Measurements from ENCODE around the gene EPS8L1.
"Not testable (repeated sequence)": the region's sequence is repeated elsewhere in the genome, so short reads cannot be mapped to it uniquely, and the experiment has no call there.

EPS8L1 gene

DNA sequence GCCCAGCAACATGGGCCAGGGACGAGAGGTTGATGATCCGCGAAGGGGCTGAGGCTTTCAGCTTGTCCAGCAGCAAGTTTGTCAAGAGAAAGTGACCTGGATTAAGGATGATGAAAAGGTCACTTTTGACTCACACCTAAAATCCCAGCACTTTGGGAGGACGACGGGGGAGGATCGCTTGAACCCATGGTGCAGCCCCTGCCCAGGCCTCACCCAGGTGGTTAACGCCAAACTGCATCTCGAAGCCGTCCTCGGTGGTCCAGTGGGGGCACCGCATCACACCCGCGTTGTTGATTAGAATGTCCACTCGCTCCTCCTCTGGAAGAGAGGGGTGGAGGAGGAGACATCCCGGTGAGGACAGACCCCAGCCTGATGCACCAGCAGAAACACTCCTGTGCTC lies 27.2 kb upstream of the EPS8L1 start:
- no peaks in the 10 kb centered on the region for H3K9me3 ChIP-seq (ENCODE audit: control insufficient read depth in 5 of 5, low read length in 5 of 5)
- no peak overlapping the region for H3K4me3 ChIP-seq (ENCODE audit: low read depth in 1 of 5, low read length in 5 of 5)
- no peak overlapping the region for H3K27ac ChIP-seq (ENCODE audit: low read depth, low read length)
- H3K4me1 ChIP-seq (ENCODE audit: control insufficient read depth in 5 of 5, insufficient read depth in 5 of 5, low read length in 5 of 5) = no peaks in the 10 kb centered on the region
- H3K9ac ChIP-seq (ENCODE audit: low read length in 5 of 5) = no peak overlapping the region
- H3K36me3 ChIP-seq (ENCODE audit: control insufficient read depth in 5 of 5, insufficient read depth in 5 of 5, low read length in 5 of 5) = peaks cover 0 to 80% (median 60%) of the 10 kb centered on the region in 5 donors
- H3K27me3 ChIP-seq (ENCODE audit: control insufficient read depth in 5 of 5, insufficient read depth in 4 of 5, low read length in 5 of 5) = no peaks in the 10 kb centered on the region

DNA sequence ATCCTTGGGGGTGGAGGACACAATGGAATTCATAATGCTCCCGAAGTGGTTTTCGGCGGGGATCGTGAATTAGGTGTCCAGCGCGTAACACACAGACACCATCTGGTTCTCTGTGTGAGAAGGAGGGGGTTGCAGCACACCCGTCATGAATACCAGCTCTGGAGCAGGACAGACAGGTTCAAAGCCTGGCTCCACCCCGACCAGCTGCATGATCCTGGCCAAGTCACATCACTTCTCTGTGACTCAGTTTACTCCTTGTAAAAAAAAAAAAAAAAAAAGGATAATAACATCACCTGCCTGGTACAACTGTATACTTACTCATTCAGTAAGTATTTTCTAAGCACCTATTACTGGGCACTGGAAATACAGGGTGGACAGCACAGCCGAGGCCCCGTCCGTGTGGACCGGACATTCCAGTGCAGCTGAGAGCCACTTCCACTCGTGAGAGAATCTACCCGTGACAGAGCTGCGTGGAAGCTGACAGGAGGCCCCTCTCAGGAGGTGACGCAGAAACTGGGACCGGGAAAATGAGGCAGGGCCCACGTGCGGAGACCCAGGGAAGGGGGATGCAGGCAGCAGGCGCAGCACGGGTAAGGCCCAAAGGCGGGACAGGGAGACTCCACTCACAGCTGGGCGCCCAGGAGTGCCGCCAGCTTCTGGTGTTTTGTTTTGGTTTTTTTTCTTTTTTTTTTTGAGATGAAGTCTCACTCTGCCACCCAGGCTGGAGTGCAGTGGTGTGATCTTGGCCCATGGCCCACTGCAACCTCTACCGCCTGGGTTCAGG lies 24.7 kb upstream of the EPS8L1 start:
- H3K36me3 ChIP-seq (ENCODE audit: control insufficient read depth in 5 of 5, insufficient read depth in 5 of 5, low read length in 5 of 5) = peaks cover 3 to 84% (median 65%) of the 10 kb centered on the region in 5 donors
- H3K9ac ChIP-seq (ENCODE audit: low read length in 5 of 5) = no peak overlapping the region
- no peaks in the 10 kb centered on the region for H3K4me1 ChIP-seq (ENCODE audit: control insufficient read depth in 5 of 5, insufficient read depth in 5 of 5, low read length in 5 of 5)
- H3K4me3 ChIP-seq (ENCODE audit: low read depth in 1 of 5, low read length in 5 of 5) = no peak overlapping the region
- no peaks in the 10 kb centered on the region for H3K27me3 ChIP-seq (ENCODE audit: control insufficient read depth in 5 of 5, insufficient read depth in 4 of 5, low read length in 5 of 5)
- no peak overlapping the region for H3K27ac ChIP-seq (ENCODE audit: low read depth, low read length)
- H3K9me3 ChIP-seq (ENCODE audit: control insufficient read depth in 5 of 5, low read length in 5 of 5) = no peaks in the 10 kb centered on the region

DNA sequence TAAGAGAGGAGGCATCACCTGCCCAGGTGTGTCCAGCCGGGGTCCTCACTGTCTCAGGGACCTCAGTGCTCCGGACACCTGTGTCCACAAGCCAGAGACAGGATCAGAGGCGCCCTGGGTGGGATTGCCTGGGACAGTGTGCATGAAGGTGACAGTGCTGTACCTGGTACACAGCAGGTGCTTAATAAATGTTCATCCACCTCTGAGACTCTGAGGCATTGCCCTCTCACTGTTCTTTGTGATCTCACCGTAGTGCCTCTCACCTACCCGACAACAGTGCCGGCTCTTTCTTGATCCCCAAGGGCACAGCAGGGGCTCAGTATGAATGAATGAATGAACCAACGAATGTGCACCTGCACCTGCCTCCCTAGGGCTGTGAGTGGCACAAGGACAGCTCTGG lies 21.9 kb upstream of the EPS8L1 start:
- Histone ChIP-seq H3K27ac (ENCODE audit: low read depth, low read length) (no peak overlapping the region), H3K36me3 (ENCODE audit: control insufficient read depth in 5 of 5, insufficient read depth in 5 of 5, low read length in 5 of 5) (peaks cover 8 to 84% (median 61%) of the 10 kb centered on the region in 5 donors), H3K4me1 (ENCODE audit: control insufficient read depth in 5 of 5, insufficient read depth in 5 of 5, low read length in 5 of 5) (no peaks in the 10 kb centered on the region), H3K9me3 (ENCODE audit: control insufficient read depth in 5 of 5, low read length in 5 of 5) (no peaks in the 10 kb centered on the region), H3K27me3 (ENCODE audit: control insufficient read depth in 5 of 5, insufficient read depth in 4 of 5, low read length in 5 of 5) (no peaks in the 10 kb centered on the region), H3K9ac (ENCODE audit: low read length in 5 of 5) (no peak overlapping the region), H3K4me3 (ENCODE audit: low read depth in 1 of 5, low read length in 5 of 5) (no peak overlapping the region)

DNA sequence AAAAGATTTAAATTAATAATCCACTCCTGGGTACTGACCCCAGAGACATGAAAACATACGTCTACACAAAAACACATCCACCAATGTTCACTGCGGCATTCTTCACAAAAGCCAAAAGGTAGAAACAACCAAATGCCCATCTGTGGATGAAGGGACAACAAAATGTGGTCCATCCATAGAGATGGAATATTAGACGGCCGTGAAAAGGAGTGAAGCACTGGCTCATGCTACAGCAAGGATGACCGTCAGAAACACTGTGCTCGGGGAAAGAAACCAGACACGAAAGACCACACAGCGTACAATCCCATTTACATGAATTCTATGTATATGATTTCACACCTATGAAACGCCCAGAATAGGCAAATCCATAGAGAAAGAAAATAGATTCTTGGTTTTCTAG lies 18.8 kb upstream of the EPS8L1 start:
- Histone ChIP-seq H3K9me3 (ENCODE audit: control insufficient read depth in 5 of 5, low read length in 5 of 5) (no peaks in the 10 kb centered on the region), H3K9ac (ENCODE audit: low read length in 5 of 5) (no peak overlapping the region), H3K4me1 (ENCODE audit: control insufficient read depth in 5 of 5, insufficient read depth in 5 of 5, low read length in 5 of 5) (peaks cover 0 to 4% (median 0%) of the 10 kb centered on the region in 5 donors), H3K36me3 (ENCODE audit: control insufficient read depth in 5 of 5, insufficient read depth in 5 of 5, low read length in 5 of 5) (peaks cover 8 to 63% (median 50%) of the 10 kb centered on the region in 5 donors), H3K27ac (ENCODE audit: low read depth, low read length) (no peak overlapping the region), H3K27me3 (ENCODE audit: control insufficient read depth in 5 of 5, insufficient read depth in 4 of 5, low read length in 5 of 5) (no peaks in the 10 kb centered on the region), H3K4me3 (ENCODE audit: low read depth in 1 of 5, low read length in 5 of 5) (no peak overlapping the region)

DNA sequence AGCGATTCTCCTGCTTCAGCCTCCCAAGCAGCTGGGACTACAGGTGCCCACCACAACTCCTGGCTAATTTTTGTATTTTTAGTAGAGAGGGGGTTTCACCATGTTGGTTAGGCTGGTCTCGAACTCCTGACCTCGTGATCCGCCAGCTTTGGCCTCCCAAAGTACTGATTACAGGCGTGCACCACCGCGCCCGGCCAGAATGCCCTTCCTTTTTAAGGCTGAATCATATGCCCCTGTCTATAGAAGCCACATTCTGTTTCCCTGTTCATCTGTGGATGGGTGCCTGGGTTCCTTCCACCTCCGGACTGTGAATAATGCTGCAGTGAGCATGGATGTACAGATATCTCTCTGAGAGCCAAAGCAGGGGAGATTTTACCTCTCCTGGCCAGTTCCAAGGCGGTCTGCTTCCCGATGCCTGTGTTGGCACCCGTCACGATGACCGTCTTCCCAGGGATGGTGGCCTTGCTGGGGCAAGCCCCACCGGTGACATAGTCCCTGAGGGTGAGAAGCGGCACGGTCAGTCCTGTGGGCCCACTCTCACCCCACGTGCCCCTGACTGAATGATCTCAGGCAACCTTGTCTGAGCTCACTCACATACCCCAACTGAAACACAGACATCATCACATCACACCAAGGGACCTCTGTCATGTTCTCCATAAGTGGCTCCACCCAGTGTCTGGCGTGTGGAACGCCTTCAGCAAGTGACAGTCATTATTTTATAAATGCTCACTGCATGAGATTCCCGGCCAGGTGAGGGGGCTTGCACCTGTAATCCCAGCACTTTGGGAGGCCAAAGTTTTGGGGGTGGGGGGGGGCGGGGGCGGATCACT lies 16.7 kb upstream of the EPS8L1 start:
- Histone ChIP-seq H3K9ac (ENCODE audit: low read length in 5 of 5) (no peak overlapping the region), H3K9me3 (ENCODE audit: control insufficient read depth in 5 of 5, low read length in 5 of 5) (no peaks in the 10 kb centered on the region), H3K4me1 (ENCODE audit: control insufficient read depth in 5 of 5, insufficient read depth in 5 of 5, low read length in 5 of 5) (peaks cover 0 to 15% (median 9%) of the 10 kb centered on the region in 5 donors), H3K27ac (ENCODE audit: low read depth, low read length) (no peak overlapping the region), H3K4me3 (ENCODE audit: low read depth in 1 of 5, low read length in 5 of 5) (no peak overlapping the region), H3K27me3 (ENCODE audit: control insufficient read depth in 5 of 5, insufficient read depth in 4 of 5, low read length in 5 of 5) (no peaks in the 10 kb centered on the region), H3K36me3 (ENCODE audit: control insufficient read depth in 5 of 5, insufficient read depth in 5 of 5, low read length in 5 of 5) (peaks cover 8 to 49% (median 39%) of the 10 kb centered on the region in 5 donors)

DNA sequence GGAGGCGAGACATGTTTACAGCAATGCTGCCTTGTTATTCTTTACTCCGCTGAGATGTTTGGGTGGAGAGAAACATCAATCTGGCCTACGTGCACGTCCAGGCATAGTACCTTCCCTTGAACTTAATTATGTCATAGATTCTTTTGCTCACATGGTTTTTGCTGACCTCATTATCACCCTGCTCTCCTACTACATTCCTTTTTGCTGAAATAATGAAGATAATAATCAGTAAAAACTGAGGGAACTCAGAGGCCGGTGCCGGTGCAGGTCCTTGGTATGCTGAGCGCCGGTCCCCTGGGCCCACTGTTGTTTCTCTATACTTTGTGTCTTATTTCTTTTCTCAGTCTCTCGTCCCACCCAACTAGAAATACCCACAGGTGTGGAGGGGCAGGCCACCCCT lies 15.4 kb upstream of the EPS8L1 start:
- not testable (repeated sequence) for H3K9ac ChIP-seq (ENCODE audit: low read length in 5 of 5); H3K9me3 ChIP-seq (ENCODE audit: control insufficient read depth in 5 of 5, low read length in 5 of 5); H3K4me3 ChIP-seq (ENCODE audit: low read depth in 1 of 5, low read length in 5 of 5); H3K27ac ChIP-seq (ENCODE audit: low read depth, low read length); H3K27me3 ChIP-seq (ENCODE audit: control insufficient read depth in 5 of 5, insufficient read depth in 4 of 5, low read length in 5 of 5)
- Histone ChIP-seq H3K4me1 (ENCODE audit: control insufficient read depth in 5 of 5, insufficient read depth in 5 of 5, low read length in 5 of 5) (peaks cover 0 to 15% (median 9%) of the 10 kb centered on the region in 5 donors), H3K36me3 (ENCODE audit: control insufficient read depth in 5 of 5, insufficient read depth in 5 of 5, low read length in 5 of 5) (peaks cover 5 to 37% (median 31%) of the 10 kb centered on the region in 5 donors)

DNA sequence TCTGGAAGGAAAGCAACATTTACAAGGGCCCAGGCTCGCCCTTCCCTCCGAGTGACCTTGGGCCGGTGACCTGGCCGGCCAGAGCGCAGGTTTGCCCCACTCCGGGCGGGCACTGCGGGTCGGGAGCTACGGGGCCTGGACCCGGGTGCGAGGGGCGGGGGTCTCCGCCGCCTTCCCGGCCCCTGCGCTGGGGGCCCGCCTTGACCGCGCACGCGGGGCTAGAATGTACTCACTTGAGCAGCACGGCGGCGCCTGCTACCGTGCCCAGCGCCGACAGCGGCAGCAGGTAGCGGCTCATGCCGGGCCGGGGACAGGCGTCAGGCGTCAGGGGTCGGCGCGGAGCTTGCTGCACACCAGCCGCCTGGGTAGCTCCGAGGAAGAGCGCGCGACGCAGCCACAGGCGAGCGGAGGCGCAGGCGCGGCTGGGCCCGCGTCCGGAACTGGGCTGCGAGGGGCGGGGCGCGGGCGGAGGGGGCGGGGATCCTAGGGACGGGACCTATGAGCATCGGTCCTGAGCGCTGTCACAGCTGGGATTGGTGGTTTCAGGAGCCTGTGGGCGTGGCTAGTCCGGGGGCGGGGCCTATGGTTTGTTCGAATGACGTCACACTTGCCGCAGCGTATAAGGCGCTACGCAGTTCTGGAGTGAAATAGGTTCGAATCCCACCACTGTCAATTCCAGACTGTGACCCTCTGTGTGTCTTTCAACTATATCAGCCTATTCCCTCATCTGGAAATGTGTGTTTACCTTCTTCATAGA lies 12.8 kb upstream of the EPS8L1 start, which contains the start of gene RDH13:
Gene RDH13 (minus strand): TSS at position 414 of the 757 bp plus-strand sequence. CDS start 116 bp downstream, at position 298.
- H3K9me3 ChIP-seq (ENCODE audit: control insufficient read depth in 5 of 5, low read length in 5 of 5) = no peaks in the 10 kb centered on the region
- peak within 1 kb of the TSS; percentile 16 to 85 (median 81) for H3K9ac ChIP-seq (ENCODE audit: low read length in 5 of 5)
- H3K27ac ChIP-seq (ENCODE audit: low read depth, low read length) = no peak within 1 kb of the TSS
- H3K36me3 ChIP-seq (ENCODE audit: control insufficient read depth in 5 of 5, insufficient read depth in 5 of 5, low read length in 5 of 5) = peaks cover 0 to 14% (median 10%) of the 10 kb centered on the region in 5 donors
- H3K4me3 ChIP-seq (ENCODE audit: low read depth in 1 of 5, low read length in 5 of 5) = peak within 1 kb of the TSS; percentile 69 to 88 (median 77)
- peaks cover 0 to 15% (median 9%) of the 10 kb centered on the region in 5 donors for H3K4me1 ChIP-seq (ENCODE audit: control insufficient read depth in 5 of 5, insufficient read depth in 5 of 5, low read length in 5 of 5)
- peaks cover 0 to 15% (median 5%) of the 10 kb centered on the region in 5 donors for H3K27me3 ChIP-seq (ENCODE audit: control insufficient read depth in 5 of 5, insufficient read depth in 4 of 5, low read length in 5 of 5)

DNA sequence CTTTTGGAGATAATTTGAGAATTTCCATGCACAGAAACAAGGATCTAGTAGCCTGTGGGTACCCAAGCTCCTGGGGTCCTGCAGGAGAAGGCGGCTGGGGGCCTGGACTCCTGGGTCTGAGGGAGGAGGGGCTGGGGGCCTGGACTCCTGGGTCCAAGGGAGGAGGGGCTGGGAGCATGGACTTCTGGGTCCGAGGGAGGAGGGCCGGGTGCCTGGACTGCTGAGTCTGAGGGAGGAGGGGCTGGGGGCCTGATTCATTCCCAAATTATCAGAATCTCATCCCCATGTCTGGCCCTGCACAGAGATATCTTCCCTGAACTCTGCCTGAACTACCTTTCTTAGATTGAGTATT lies 12.2 kb upstream of the EPS8L1 start:
- H3K27ac ChIP-seq (ENCODE audit: low read depth, low read length) = no peak overlapping the region
- H3K4me3 ChIP-seq (ENCODE audit: low read depth in 1 of 5, low read length in 5 of 5) = peak overlapping the region; percentile 59 to 88 (median 77)
- no peak overlapping the region for H3K9ac ChIP-seq (ENCODE audit: low read length in 5 of 5)
- H3K4me1 ChIP-seq (ENCODE audit: control insufficient read depth in 5 of 5, insufficient read depth in 5 of 5, low read length in 5 of 5) = peaks cover 0 to 15% (median 9%) of the 10 kb centered on the region in 5 donors
- H3K9me3 ChIP-seq (ENCODE audit: control insufficient read depth in 5 of 5, low read length in 5 of 5) = no peaks in the 10 kb centered on the region
- peaks cover 0 to 8% (median 7%) of the 10 kb centered on the region in 5 donors for H3K36me3 ChIP-seq (ENCODE audit: control insufficient read depth in 5 of 5, insufficient read depth in 5 of 5, low read length in 5 of 5)
- H3K27me3 ChIP-seq (ENCODE audit: control insufficient read depth in 5 of 5, insufficient read depth in 4 of 5, low read length in 5 of 5) = peaks cover 0 to 18% (median 5%) of the 10 kb centered on the region in 5 donors

DNA sequence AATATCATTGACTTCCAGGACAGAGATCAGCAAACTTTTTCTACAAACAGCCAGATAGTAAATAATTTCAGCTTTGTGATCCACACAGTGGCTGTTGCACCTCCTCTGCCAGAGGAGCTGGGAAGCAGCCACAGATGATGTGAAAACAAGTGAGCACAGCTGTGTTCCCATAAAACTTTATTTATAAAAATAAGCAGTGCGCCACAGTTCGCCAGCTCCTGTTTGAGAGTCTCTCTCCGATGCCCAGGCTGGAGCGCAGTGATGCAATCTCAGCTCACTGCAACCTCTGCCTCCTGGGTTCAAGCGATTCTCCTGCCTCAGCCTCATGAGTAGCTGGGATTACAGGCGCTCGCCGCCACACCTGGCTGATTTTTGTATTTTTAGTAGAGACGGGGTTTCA lies 10.2 kb upstream of the EPS8L1 start:
- not testable (repeated sequence) for H3K27ac ChIP-seq (ENCODE audit: low read depth, low read length); H3K36me3 ChIP-seq (ENCODE audit: control insufficient read depth in 5 of 5, insufficient read depth in 5 of 5, low read length in 5 of 5); H3K9me3 ChIP-seq (ENCODE audit: control insufficient read depth in 5 of 5, low read length in 5 of 5); H3K4me3 ChIP-seq (ENCODE audit: low read depth in 1 of 5, low read length in 5 of 5); H3K9ac ChIP-seq (ENCODE audit: low read length in 5 of 5)
- H3K4me1 ChIP-seq (ENCODE audit: control insufficient read depth in 5 of 5, insufficient read depth in 5 of 5, low read length in 5 of 5) = peaks cover 0 to 21% (median 14%) of the 10 kb centered on the region in 5 donors
- H3K27me3 ChIP-seq (ENCODE audit: control insufficient read depth in 5 of 5, insufficient read depth in 4 of 5, low read length in 5 of 5) = peaks cover 10 to 33% (median 15%) of the 10 kb centered on the region in 5 donors
